ENCODE results near the gene SCN4A. TPM values are rescaled to one million over a fixed set of nuclear protein-coding genes. Genes with fewer than 3 reads are reported as not detected.
A peak's percentile ranks its signal among the peaks of the same experiment; 100 is the strongest.

The SCN4A gene
- total and polyA plus RNA-seq, 2 of the 13 experiments (the other 11 are each of a cell fraction or from before 2014, with no cell fraction given), result 0.02 to 0.03 TPM

DNA sequence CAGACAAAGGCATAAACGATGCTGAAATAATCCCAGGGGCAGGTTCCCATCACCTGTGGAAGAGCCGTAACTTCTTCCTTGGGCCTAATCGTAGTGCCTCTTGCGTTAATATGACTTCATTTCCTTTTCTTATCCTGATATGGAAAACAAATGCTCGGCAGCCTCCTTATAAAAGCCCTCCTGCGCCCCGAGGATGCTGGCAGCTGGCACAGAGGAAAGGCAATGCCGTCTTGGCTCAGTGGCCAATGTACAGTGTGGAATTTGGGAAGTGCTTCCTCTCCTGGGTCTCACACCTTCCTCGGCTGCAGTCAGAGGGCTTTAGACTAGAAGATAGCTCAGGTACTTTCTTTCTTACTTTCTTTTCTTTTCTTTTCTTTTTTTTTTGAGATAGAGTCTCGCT is 3.4 kb downstream of the SCN4A start (continued):
- TF ChIP-seq ATF6 (CRISPR knock-in tag; conservative IDR thresholded peaks at IDR 0.05), result no peak

GRCh38 chr17:63967953-63968352 is 4.8 kb downstream of the SCN4A start:
- 55% methylated on average over 19 of the region's 19 CpGs for WGBS (ENCODE audit: low lambda C conversion rate)
- ChIA-PET POLR2A (no interaction called here), CTCF (ENCODE audit: low intra/inter-chr PET ratio, low total read pairs) (no interaction called here)
- Histone ChIP-seq H3K4me2 (ENCODE audit: low read depth, low read length) (no peak overlapping the region), H3K27ac (ENCODE audit: extremely low read length, insufficient read depth, low read length) (no peak overlapping the region), H3K36me3 (replicated peaks in 1 of 2; ENCODE audit: control insufficient read depth in 1 of 2, insufficient read depth in 2 of 2, low read length in 2 of 2) (no peaks in the 10 kb centered on the region), H2AFZ (ENCODE audit: low read length) (no peak overlapping the region), H3K27me3 (ENCODE audit: control insufficient read depth in 1 of 2, insufficient read depth in 2 of 2, low read length in 2 of 2) (peaks cover 5 to 25% of the 10 kb centered on the region in 2 experiments; a peak in 4 of 5 replicates), H3K9ac (ENCODE audit: insufficient read depth, low read depth, low read length) (no peak overlapping the region), H3K4me1 (ENCODE audit: insufficient read depth, low read length) (no peaks in the 10 kb centered on the region), H4K20me1 (ENCODE audit: insufficient read depth, low read length) (no peaks in the 10 kb centered on the region), H3K79me2 (ENCODE audit: insufficient read depth, low read length) (no peaks in the 10 kb centered on the region), H3K4me3 (replicated peaks in 1 of 3; ENCODE audit: insufficient read depth in 1 of 3, low read depth in 2 of 3, low read length in 3 of 3) (no peak overlapping the region), H3K9me3 (ENCODE audit: low read length) (no peaks in the 10 kb centered on the region)
- DNase-seq (ENCODE audit: low spot score) (no peak), ATAC-seq (no peak), FAIRE-seq (no peak)
- BruUV-seq (replicated peaks), result no TSS peak
- in situ Hi-C loops (cut with HindIII; ENCODE audit: extremely low pct_ligation_motif_present, low pct_unique_long_range_greater_than_20kb), result no loop called here
- intact Hi-C loops (cut with micrococcal nuclease; ENCODE audit: unreplicated experiment), result no loop called here
- TF ChIP-seq HNF4G (IDR thresholded peaks at IDR 0.05; ENCODE audit: borderline replicate concordance, low read depth, low read length), result no peak
- no peak for TF ChIP-seq HNF4G (CRISPR knock-in tag; IDR thresholded peaks at IDR 0.05; ENCODE audit: borderline replicate concordance, low read depth)
- TF ChIP-seq SKIL (CRISPR knock-in tag; IDR thresholded peaks at IDR 0.05; ENCODE audit: borderline replicate concordance), result no peak
- TF ChIP-seq, protein P1, sequence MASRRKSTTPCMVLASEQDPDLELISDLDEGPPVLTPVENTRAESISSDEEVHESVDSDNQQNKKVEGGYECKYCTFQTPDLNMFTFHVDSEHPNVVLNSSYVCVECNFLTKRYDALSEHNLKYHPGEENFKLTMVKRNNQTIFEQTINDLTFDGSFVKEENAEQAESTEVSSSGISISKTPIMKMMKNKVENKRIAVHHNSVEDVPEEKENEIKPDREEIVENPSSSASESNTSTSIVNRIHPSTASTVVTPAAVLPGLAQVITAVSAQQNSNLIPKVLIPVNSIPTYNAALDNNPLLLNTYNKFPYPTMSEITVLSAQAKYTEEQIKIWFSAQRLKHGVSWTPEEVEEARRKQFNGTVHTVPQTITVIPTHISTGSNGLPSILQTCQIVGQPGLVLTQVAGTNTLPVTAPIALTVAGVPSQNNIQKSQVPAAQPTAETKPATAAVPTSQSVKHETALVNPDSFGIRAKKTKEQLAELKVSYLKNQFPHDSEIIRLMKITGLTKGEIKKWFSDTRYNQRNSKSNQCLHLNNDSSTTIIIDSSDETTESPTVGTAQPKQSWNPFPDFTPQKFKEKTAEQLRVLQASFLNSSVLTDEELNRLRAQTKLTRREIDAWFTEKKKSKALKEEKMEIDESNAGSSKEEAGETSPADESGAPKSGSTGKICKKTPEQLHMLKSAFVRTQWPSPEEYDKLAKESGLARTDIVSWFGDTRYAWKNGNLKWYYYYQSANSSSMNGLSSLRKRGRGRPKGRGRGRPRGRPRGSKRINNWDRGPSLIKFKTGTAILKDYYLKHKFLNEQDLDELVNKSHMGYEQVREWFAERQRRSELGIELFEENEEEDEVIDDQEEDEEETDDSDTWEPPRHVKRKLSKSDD (CRISPR knock-in tag; IDR thresholded peaks at IDR 0.05; ENCODE audit: low read depth), result no peak
- TF ChIP-seq CREB1 (IDR thresholded peaks at IDR 0.05), result peak; percentile 42; the same call in 1 of the 2 replicates
- TF ChIP-seq CREB1 (CRISPR knock-in tag; IDR thresholded peaks at IDR 0.05), result no peak
- TF ChIP-seq ZNF670 (CRISPR knock-in tag; IDR thresholded peaks at IDR 0.05; ENCODE audit: borderline replicate concordance), result no peak
- TF ChIP-seq XRCC5 (optimal IDR thresholded peaks at IDR 0.05; ENCODE audit: low read length), result no peak
- no peak for TF ChIP-seq REST (IDR thresholded peaks at IDR 0.05; ENCODE audit: borderline replicate concordance in 1 of 2, low read depth in 1 of 2, low read length in 2 of 2)
- no peak for TF ChIP-seq ZNF20 (CRISPR knock-in tag; IDR thresholded peaks at IDR 0.05)
- no peak for TF ChIP-seq SIN3B (IDR thresholded peaks at IDR 0.05; ENCODE audit: low read length)
- no peak for TF ChIP-seq MLLT10 (CRISPR knock-in tag; IDR thresholded peaks at IDR 0.05)

All from HepG2 (cell line).